ENCODE results near the gene CDIP1. TPM values are rescaled to one million over a fixed set of nuclear protein-coding genes. Genes with fewer than 3 reads are reported as not detected.

CDIP1 gene
- total and polyA plus RNA-seq, 10 of the 15 experiments (the other 5 are each of a cell fraction or from before 2014, with no cell fraction given) = 6.1 to 32.4 (median 13.6) TPM

- TF ChIP-seq SIN3A (IDR thresholded peaks at IDR 0.05; ENCODE audit: low read depth, low read length) (no peak), ZNF207 (IDR thresholded peaks at IDR 0.05; ENCODE audit: borderline replicate concordance) (no peak), RBBP5 (conservative IDR thresholded peaks at IDR 0.05) (no peak), USF2 (IDR thresholded peaks at IDR 0.05; ENCODE audit: borderline replicate concordance, low read depth, low read length) (no peak), STAT1 (conservative IDR thresholded peaks at IDR 0.05) (no peak), SREBF1 (IDR thresholded peaks at IDR 0.05; ENCODE audit: low read length) (no peak), ZBED1 (IDR thresholded peaks at IDR 0.05; ENCODE audit: borderline replicate concordance) (no peak), BCL3 (IDR thresholded peaks at IDR 0.05; ENCODE audit: borderline replicate concordance, insufficient read depth, low read depth, low read length, poor library complexity, severe bottlenecking) (no peak), ATF3 (IDR thresholded peaks at IDR 0.05; ENCODE audit: borderline replicate concordance, extremely low read depth, low read depth, low read length) (no peak)
Observed at GRCh38 chr16:4576008-4576407, 37.4 kb upstream of the CDIP1 start (continued).

GRCh38 chr16:4574919-4575705, 36.5 kb upstream of the CDIP1 start:
- Histone ChIP-seq H3K4me2 (ENCODE audit: control insufficient read depth, insufficient read depth) (no peak overlapping the region), H3K27ac (ENCODE audit: control insufficient read depth, insufficient read depth) (no peak overlapping the region), H3K4me3 (no peak overlapping the region), H3K27me3 (replicated peaks in 1 of 2; ENCODE audit: control insufficient read depth in 2 of 2, insufficient read depth in 2 of 2, low read length in 1 of 2) (no peaks in the 10 kb centered on the region; a peak in 1 of 4 replicates), H3K9me3 (replicated peaks; ENCODE audit: control insufficient read depth, insufficient read depth, low read length) (no peaks in the 10 kb centered on the region), H3K4me1 (ENCODE audit: control insufficient read depth, insufficient read depth, low read length) (no peaks in the 10 kb centered on the region), H3K36me3 (ENCODE audit: control insufficient read depth in 2 of 2, insufficient read depth in 2 of 2, low read length in 1 of 2) (no peaks in the 10 kb centered on the region), H3K9ac (ENCODE audit: control insufficient read depth, insufficient read depth, low read length) (no peak overlapping the region), H2AFZ (ENCODE audit: control insufficient read depth, low read depth, low read length) (no peak overlapping the region), H4K20me1 (ENCODE audit: control insufficient read depth, insufficient read depth) (no peaks in the 10 kb centered on the region), H3K79me2 (ENCODE audit: control insufficient read depth, insufficient read depth, low read length) (no peaks in the 10 kb centered on the region)
- 31% methylated on average over 11 of the region's 11 CpGs for WGBS (ENCODE audit: insufficient coverage, insufficient replicate concordance, low lambda C conversion rate, missing lambda C conversion rate)
- ChIA-PET SMC1A (ENCODE audit: uncharacterized antibody, unreplicated experiment) (no interaction called here), CTCF (interaction anchor here (0.8 to 2.2 kb wide), 4 partner anchors 11 to 321 kb away, joined by 3 to 6 read pairs (median 3); no protein-coding TSS in a partner anchor), RAD21 (ENCODE audit: unreplicated experiment) (no interaction called here), POLR2A (interaction anchor here (0.7 kb wide), 1 partner anchor 69 kb away, joined by 3 read pairs; no protein-coding TSS in a partner anchor)
- no peak for ATAC-seq
- intact Hi-C loops (cut with micrococcal nuclease; ENCODE audit: unreplicated experiment) = no loop called here
- BruUV-seq (replicated peaks) = no TSS peak
- in situ Hi-C loops (cut with MboI) = no loop called here
- no peak for FAIRE-seq
- no peak for DNase-seq (ENCODE audit: low read depth, low spot score)
- TF ChIP-seq EP300 (IDR thresholded peaks at IDR 0.05; ENCODE audit: borderline replicate concordance in 1 of 2, control insufficient read depth in 1 of 2, low read depth in 2 of 2, low read length in 2 of 2) (no peak), ZBTB33 (IDR thresholded peaks at IDR 0.05) (no peak), SKIL (IDR thresholded peaks at IDR 0.05; ENCODE audit: low read depth, poor library complexity, severe bottlenecking) (no peak), CREB1 (IDR thresholded peaks at IDR 0.05; ENCODE audit: low read depth) (no peak)

Data from GM12878 (cell line).